ENCODE results near the gene COL23A1.
"Not testable (repeated sequence)": the region's sequence is repeated elsewhere in the genome, so short reads cannot be mapped to it uniquely, and the experiment has no call there.

The COL23A1 gene

GRCh38 chr5:178302321-178302720, 287.9 kb downstream of the COL23A1 start:
- not testable (repeated sequence) for DNase-seq (ENCODE audit: low read depth)

GRCh38 chr5:178301641-178302040, 288.6 kb downstream of the COL23A1 start:
- no peak for DNase-seq (ENCODE audit: low read depth)

GRCh38 chr5:178298283-178298807, 291.8 kb downstream of the COL23A1 start:
- DNase-seq (ENCODE audit: low read depth), result no peak

- no peak for DNase-seq (ENCODE audit: low read depth)
Observed at GRCh38 chr5:178297751-178298150, 292.4 kb downstream of the COL23A1 start.

GRCh38 chr5:178296066-178296465, 294.1 kb downstream of the COL23A1 start:
- no peak for DNase-seq (ENCODE audit: low read depth)

- DNase-seq (ENCODE audit: low read depth), result no peak
Observed at GRCh38 chr5:178295589-178295988, 294.6 kb downstream of the COL23A1 start.

DNA sequence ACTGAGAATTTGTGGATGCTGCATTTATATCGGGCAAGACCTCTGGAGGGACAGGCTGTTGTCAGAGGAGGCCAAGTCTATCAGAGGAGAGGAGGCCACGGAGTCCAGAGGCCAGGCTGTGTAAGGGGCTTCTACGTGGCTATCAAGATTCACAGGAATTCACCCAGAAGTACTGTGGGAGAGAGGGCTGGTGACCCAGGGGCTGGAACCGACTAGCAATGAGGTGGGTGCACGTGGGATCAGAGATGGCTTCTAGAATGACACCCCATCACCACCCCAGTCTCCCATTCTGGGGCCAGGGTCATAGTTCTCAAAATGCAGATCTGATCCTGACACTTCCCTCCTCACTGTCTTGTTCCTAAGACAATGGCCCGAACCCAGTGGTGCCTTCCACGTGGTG, 296.4 kb downstream of the COL23A1 start:
- DNase-seq (ENCODE audit: low read depth), result no peak

GRCh38 chr5:178293400-178293799, 296.8 kb downstream of the COL23A1 start:
- DNase-seq (ENCODE audit: low read depth), result no peak

GRCh38 chr5:178292826-178293205, 297.4 kb downstream of the COL23A1 start:
- DNase-seq (ENCODE audit: low read depth), result no peak

GRCh38 chr5:178291969-178292825, 298.0 kb downstream of the COL23A1 start:
- DNase-seq (ENCODE audit: low read depth), result no peak

GRCh38 chr5:178291161-178291561, 299.0 kb downstream of the COL23A1 start:
- DNase-seq (ENCODE audit: low read depth), result no peak

GRCh38 chr5:178290376-178290775, 299.8 kb downstream of the COL23A1 start:
- no peak for DNase-seq (ENCODE audit: low read depth)

DNA sequence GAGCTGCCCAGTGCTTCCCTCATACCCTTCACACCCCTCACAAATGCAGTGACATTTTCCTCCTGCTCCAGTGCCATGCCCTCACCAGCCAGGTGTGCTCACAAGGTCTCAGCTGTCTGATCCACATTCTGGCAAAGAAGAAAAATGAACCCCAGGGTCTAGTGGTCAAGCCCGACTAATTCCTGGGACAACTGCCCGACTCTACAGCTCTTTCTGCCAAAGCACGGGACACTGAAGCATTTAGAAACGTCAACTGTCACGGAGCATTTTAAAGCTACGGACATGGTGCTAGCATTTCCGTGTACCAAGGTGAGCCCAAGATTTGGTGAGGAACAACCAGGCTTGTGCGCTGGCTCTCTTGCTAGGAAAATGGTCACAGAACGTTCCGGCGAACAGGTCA, 300.8 kb downstream of the COL23A1 start:
- DNase-seq (ENCODE audit: low read depth), result no peak

- DNase-seq (ENCODE audit: low read depth), result peak; percentile 53
Observed at GRCh38 chr5:178288401-178289368, 301.5 kb downstream of the COL23A1 start.

- no peak for DNase-seq (ENCODE audit: low read depth)
Observed at GRCh38 chr5:178287791-178288105, 302.4 kb downstream of the COL23A1 start.

DNA sequence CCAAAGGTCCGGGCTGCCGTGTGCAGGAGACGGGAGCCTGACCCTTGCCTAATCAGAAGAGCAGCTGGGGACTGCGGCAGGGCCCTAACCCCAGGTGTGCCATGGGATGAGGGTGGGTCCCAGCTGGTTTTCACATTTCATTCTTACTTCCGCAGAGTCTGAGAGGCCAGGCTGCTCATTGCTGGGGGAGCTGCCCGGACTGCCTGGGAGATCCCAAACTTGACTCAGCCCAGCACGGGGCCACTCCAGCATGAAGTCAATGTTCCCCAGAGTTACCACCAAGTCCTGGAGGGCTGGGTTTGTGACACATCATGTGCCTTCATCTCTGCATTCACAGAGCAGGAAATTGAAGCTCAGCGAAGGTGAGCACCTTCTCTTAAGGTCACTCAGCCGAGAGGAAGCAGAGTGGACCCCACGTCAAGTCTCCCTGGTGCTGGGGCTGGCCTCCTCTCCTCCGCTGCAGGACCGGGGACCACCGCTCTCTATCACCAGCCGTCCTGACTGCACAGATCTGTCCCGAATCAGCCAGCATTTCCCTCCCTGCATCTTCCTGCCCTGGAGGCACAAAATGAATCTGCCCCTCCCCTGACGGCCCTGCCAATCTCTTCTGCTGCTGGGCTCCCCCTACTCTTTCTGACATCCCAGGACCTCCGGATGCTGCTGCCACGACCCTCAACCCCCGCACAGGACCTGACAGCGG, 303.0 kb downstream of the COL23A1 start:
- no peak for DNase-seq (ENCODE audit: low read depth)

DNA sequence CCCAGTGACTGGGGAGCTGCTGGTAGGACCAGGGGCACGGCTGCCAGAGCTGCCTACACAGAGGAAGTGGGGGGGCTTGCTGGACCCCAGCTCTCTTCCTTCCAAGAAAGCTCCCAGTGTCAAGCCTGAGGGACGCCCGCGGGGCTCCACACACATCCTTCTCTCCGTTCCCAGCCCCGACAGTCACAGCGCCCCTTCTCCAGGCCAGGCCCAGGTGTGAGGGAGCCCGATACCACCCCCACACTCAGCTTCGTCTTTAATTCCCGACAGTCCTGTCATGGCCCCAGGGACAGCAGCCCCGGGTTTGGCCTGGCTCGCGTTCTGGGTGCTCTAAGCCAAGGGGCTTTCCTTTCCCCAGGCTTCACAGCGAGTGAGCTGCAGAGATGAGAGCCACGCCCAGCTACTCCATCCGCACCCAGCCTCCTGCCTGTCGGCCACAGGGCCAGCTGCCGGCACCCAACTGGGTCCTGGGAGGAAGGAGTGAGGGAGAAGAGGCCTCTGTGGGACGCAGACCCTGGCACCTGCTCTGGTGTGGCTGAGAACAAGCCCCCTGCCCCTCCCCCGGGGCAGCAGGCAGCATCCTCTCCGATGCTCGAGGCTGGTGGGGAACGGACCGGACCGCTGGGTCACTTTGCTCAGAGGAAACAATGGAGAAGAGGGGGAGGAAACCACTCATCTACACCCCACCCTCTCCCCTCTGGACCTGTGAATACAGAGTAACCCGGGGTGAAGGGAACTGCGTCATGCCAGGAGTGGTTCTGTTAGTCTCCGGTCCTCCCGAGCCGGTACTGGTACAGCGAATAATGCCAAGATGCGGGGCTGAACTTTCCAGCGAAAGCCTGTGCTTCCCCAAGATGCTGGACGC, 303.7 kb downstream of the COL23A1 start:
- no peak for DNase-seq (ENCODE audit: low read depth)

DNA sequence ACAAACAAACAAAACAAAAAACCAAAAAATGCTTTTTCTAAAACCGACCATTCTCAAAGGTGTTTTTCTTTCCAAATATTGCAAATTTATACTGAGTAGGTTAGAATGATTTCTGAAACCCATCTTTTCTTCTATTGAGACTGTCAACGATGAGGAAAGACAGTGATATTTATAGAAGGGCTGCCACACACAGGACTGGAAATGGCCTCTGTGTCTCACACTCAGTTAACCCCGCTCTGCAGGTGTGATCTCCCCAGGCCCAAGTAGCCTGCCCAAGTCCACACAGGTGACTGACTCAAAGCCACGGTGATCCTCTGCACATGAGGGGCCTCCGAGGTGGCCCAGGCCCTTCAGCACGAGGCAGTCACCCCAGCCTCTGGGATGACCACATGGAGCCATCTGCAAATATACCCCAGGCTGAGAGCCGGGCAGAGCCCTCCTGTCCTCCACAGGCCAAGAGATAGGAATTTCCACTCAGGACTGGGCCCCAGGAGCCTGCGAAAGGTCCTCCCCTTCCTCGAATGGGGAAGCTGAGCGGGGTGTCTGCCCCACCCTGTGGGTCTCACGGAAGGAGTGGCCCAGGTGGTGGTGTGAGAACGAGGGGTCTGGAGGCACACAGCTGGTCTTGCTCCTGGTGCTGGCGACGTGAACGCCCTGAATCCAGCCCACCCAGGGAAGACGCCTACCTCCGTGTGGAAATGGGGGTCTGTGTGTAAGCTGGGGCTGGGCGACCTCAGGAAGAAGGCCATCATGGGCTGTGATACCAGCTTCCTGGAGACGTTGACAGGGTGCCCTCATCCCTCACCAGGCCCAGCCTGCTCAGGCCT, 304.6 kb downstream of the COL23A1 start:
- DNase-seq (ENCODE audit: low read depth), result no peak

GRCh38 chr5:178284996-178285395, 305.2 kb downstream of the COL23A1 start:
- DNase-seq (ENCODE audit: low read depth), result no peak

GRCh38 chr5:178284093-178284675, 306.0 kb downstream of the COL23A1 start:
- peak; percentile 31 for DNase-seq (ENCODE audit: low read depth)

Measured in iris pigment epithelial cell (primary cell).